Measurements from ENCODE around the gene SORBS2. TPM values are rescaled to one million over a fixed set of nuclear protein-coding genes. Genes with fewer than 3 reads are reported as not detected.

SORBS2 gene
- total and polyA plus RNA-seq, 2 of the 4 experiments (the other 2 are of a cell fraction) = 0.18 TPM; not detected in 1

GRCh38 chr4:185743722-185744487, 68.1 kb downstream of the SORBS2 start:
- no peak overlapping the region for H4K91ac ChIP-seq (ENCODE audit: insufficient read depth, low read depth, low read length)
- no peak overlapping the region for H3K14ac ChIP-seq (replicated peaks; ENCODE audit: low read depth, low read length)
- H2AK5ac ChIP-seq (ENCODE audit: low read depth, low read length) = no peak overlapping the region
- H2BK5ac ChIP-seq (ENCODE audit: low read depth, low read length, poor library complexity, severe bottlenecking) = no peak overlapping the region
- no peak overlapping the region for H3K4me3 ChIP-seq (ENCODE audit: insufficient read depth, low read depth, low read length)
- H4K5ac ChIP-seq (ENCODE audit: low read depth, low read length) = no peak overlapping the region
- H2BK15ac ChIP-seq (ENCODE audit: low read depth, low read length) = no peak overlapping the region
- H3K36me3 ChIP-seq (ENCODE audit: control insufficient read depth, insufficient read depth, low read length) = no peaks in the 10 kb centered on the region
- H3K56ac ChIP-seq (ENCODE audit: extremely low read depth, insufficient read depth, low read length) = no peak overlapping the region
- no peak overlapping the region for H2AFZ ChIP-seq (replicated peaks; ENCODE audit: low read length, poor library complexity)
- no peak overlapping the region for H2BK20ac ChIP-seq (ENCODE audit: low read depth, low read length)
- no peaks in the 10 kb centered on the region for H3K9me1 ChIP-seq (ENCODE audit: insufficient read depth, low read length)
- H3K23ac ChIP-seq (ENCODE audit: low read depth, low read length) = no peak overlapping the region
- no peak overlapping the region for H3K4me2 ChIP-seq (ENCODE audit: low read depth, low read length)
- no CpG with 5 or more reads among the region's 2 CpGs for WGBS, 2 experiments (ENCODE audit: extremely low coverage in 2 of 2, insufficient read length in 1 of 2)
- no peak overlapping the region for H3K27ac ChIP-seq (ENCODE audit: insufficient read depth, low read length)
- no peak overlapping the region for H2AK9ac ChIP-seq (replicated peaks; ENCODE audit: low read depth, low read length, poor library complexity)
- H3K4me1 ChIP-seq (ENCODE audit: control insufficient read depth, insufficient read depth, low read length) = no peaks in the 10 kb centered on the region
- TF ChIP-seq RFX5 (IDR thresholded peaks at IDR 0.05; ENCODE audit: low read depth, low read length) (no peak), USF2 (IDR thresholded peaks at IDR 0.05; ENCODE audit: low read depth, low read length) (no peak), SMC3 (IDR thresholded peaks at IDR 0.05; ENCODE audit: low read depth, low read length) (no peak), CTCF (conservative IDR thresholded peaks at IDR 0.05; ENCODE audit: low read depth, low read length) (no peak), NFE2L2 (IDR thresholded peaks at IDR 0.05; ENCODE audit: low read depth, low read length) (no peak), BHLHE40 (IDR thresholded peaks at IDR 0.05; ENCODE audit: low read depth, low read length) (no peak), ELK1 (IDR thresholded peaks at IDR 0.05; ENCODE audit: borderline replicate concordance, low read depth, low read length) (no peak), MXI1 (IDR thresholded peaks at IDR 0.05; ENCODE audit: borderline replicate concordance, low read depth, low read length) (no peak), MAZ (IDR thresholded peaks at IDR 0.05; ENCODE audit: borderline replicate concordance, low read depth, low read length) (no peak), CHD1 (IDR thresholded peaks at IDR 0.05; ENCODE audit: low read depth, low read length) (no peak), MAFK (IDR thresholded peaks at IDR 0.05; ENCODE audit: low read depth, low read length) (no peak), CEBPB (IDR thresholded peaks at IDR 0.05; ENCODE audit: low read depth, low read length) (no peak), POLR2A (IDR thresholded peaks at IDR 0.05; ENCODE audit: low read depth, low read length) (no peak), RAD21 (IDR thresholded peaks at IDR 0.05; ENCODE audit: low read length) (no peak), RCOR1 (IDR thresholded peaks at IDR 0.05; ENCODE audit: insufficient replicate concordance, low read length) (no peak), FOS (IDR thresholded peaks at IDR 0.05; ENCODE audit: low read depth, low read length) (no peak)
- no peak overlapping the region for H4K8ac ChIP-seq (ENCODE audit: low read depth in 2 of 2, low read length in 2 of 2)
- dilution Hi-C loops (cut with HindIII; ENCODE audit: low sequenced_read_pairs, unreplicated experiment) (no loop called here), in situ Hi-C loops (cut with MboI; ENCODE audit: low sequenced_read_pairs) (no loop called here), intact Hi-C loops (cut with micrococcal nuclease) (no loop called here)
- H2BK120ac ChIP-seq (ENCODE audit: low read depth, low read length) = no peak overlapping the region
- H3K9ac ChIP-seq (ENCODE audit: low read depth, low read length) = no peak overlapping the region
- POLR2A ChIA-PET (ENCODE audit: unreplicated experiment) = no interaction called here
- no peak for DNase-seq
- no peak overlapping the region for H3K4ac ChIP-seq (ENCODE audit: low read depth, low read length)
- CTCF ChIA-PET = no interaction called here
- H3K18ac ChIP-seq (ENCODE audit: low read depth, low read length) = no peak overlapping the region
- no TSS peak for BruUV-seq (replicated peaks)
- ATAC-seq (ENCODE audit: low read depth) = no peak
- no peaks in the 10 kb centered on the region for H4K20me1 ChIP-seq (ENCODE audit: insufficient read depth, low read length)
- H3K79me1 ChIP-seq (ENCODE audit: low read depth in 1 of 2, low read length in 2 of 2) = no peaks in the 10 kb centered on the region
- H3K27me3 ChIP-seq (ENCODE audit: control insufficient read depth, insufficient read depth, low read length) = peaks cover 48% of the 10 kb centered on the region
- H3K9me3 ChIP-seq (ENCODE audit: control insufficient read depth, insufficient read depth, low read length) = peaks cover 5% of the 10 kb centered on the region

Measured in IMR-90 (cell line).